ENCODE measurements around the gene ZCCHC12. TPM values are rescaled to one million over a fixed set of nuclear protein-coding genes. Genes with fewer than 3 reads are reported as not detected.

ZCCHC12 gene
- total RNA-seq, 2 experiments from 2014 or later, result not detected

GRCh38 chrX:118847676-118848075 lies 24.1 kb downstream of the ZCCHC12 start:
- POLR2A ChIA-PET, result interaction anchor here (1.0 kb wide), 1 partner anchor 161 kb away, joined by 3 read pairs; no protein-coding TSS in a partner anchor
- no peak overlapping the region for H3K4me3 Mint-ChIP-seq
- H3K27ac Mint-ChIP-seq, result no peak overlapping the region
- no peaks in the 10 kb centered on the region for H3K36me3 Mint-ChIP-seq (ENCODE audit: low read depth)
- peaks cover 2% of the 10 kb centered on the region for H3K27me3 Mint-ChIP-seq (ENCODE audit: low read depth)
- DNase-seq (no peak), ATAC-seq (no peak)
- no peaks in the 10 kb centered on the region for H3K4me1 Mint-ChIP-seq (ENCODE audit: low read depth)
- CTCF ChIA-PET, result interaction anchor here (0.8 to 1.7 kb wide), 8 partner anchors 9 to 161 kb away, joined by 3 to 11 read pairs (median 4); no protein-coding TSS in a partner anchor
- no peaks in the 10 kb centered on the region for H3K9me3 Mint-ChIP-seq (ENCODE audit: insufficient read depth)

GRCh38 chrX:118853596-118853995 lies 30.0 kb downstream of the ZCCHC12 start:
- ChIA-PET CTCF (interaction anchor here (1.0 kb wide), 1 partner anchor 151 kb away, joined by 3 read pairs; no protein-coding TSS in a partner anchor), POLR2A (no interaction called here)
- DNase-seq (no peak), ATAC-seq (no peak)
- H3K4me3 Mint-ChIP-seq, result no peak overlapping the region
- H3K27me3 Mint-ChIP-seq (ENCODE audit: low read depth), result no peaks in the 10 kb centered on the region
- no peaks in the 10 kb centered on the region for H3K36me3 Mint-ChIP-seq (ENCODE audit: low read depth)
- no peak overlapping the region for H3K27ac Mint-ChIP-seq
- no peaks in the 10 kb centered on the region for H3K9me3 Mint-ChIP-seq (ENCODE audit: insufficient read depth)
- no peaks in the 10 kb centered on the region for H3K4me1 Mint-ChIP-seq (ENCODE audit: low read depth)

GRCh38 chrX:118855681-118856310 lies 32.2 kb downstream of the ZCCHC12 start:
- no peaks in the 10 kb centered on the region for H3K4me1 Mint-ChIP-seq (ENCODE audit: low read depth)
- ATAC-seq (no peak), DNase-seq (no peak)
- H3K9me3 Mint-ChIP-seq (ENCODE audit: insufficient read depth), result no peaks in the 10 kb centered on the region
- no peaks in the 10 kb centered on the region for H3K27me3 Mint-ChIP-seq (ENCODE audit: low read depth)
- no peak overlapping the region for H3K27ac Mint-ChIP-seq
- no peak overlapping the region for H3K4me3 Mint-ChIP-seq
- no peaks in the 10 kb centered on the region for H3K36me3 Mint-ChIP-seq (ENCODE audit: low read depth)
- CTCF ChIA-PET, result no interaction called here
- POLR2A ChIA-PET, result no interaction called here

- Mint-ChIP-seq H3K27me3 (ENCODE audit: low read depth) (no peaks in the 10 kb centered on the region), H3K9me3 (ENCODE audit: insufficient read depth) (no peaks in the 10 kb centered on the region), H3K36me3 (ENCODE audit: low read depth) (no peaks in the 10 kb centered on the region), H3K27ac (no peak overlapping the region), H3K4me1 (ENCODE audit: low read depth) (no peaks in the 10 kb centered on the region), H3K4me3 (no peak overlapping the region)
- POLR2A ChIA-PET, result no interaction called here
- DNase-seq, result no peak
- ATAC-seq, result no peak
- CTCF ChIA-PET, result no interaction called here
Measured at GRCh38 chrX:118857006-118857405, 33.4 kb downstream of the ZCCHC12 start.

- Mint-ChIP-seq H3K4me1 (ENCODE audit: low read depth) (no peaks in the 10 kb centered on the region), H3K4me3 (no peak overlapping the region), H3K9me3 (ENCODE audit: insufficient read depth) (no peaks in the 10 kb centered on the region), H3K27ac (no peak overlapping the region), H3K36me3 (ENCODE audit: low read depth) (no peaks in the 10 kb centered on the region), H3K27me3 (ENCODE audit: low read depth) (peaks cover 1% of the 10 kb centered on the region)
- ChIA-PET CTCF (no interaction called here), POLR2A (no interaction called here)
- ATAC-seq (no peak), DNase-seq (no peak)
Measured at GRCh38 chrX:118861338-118861737, 37.7 kb downstream of the ZCCHC12 start.

GRCh38 chrX:118862091-118862490 lies 38.5 kb downstream of the ZCCHC12 start:
- H3K36me3 Mint-ChIP-seq (ENCODE audit: low read depth), result no peaks in the 10 kb centered on the region
- ATAC-seq (no peak), DNase-seq (no peak)
- no peak overlapping the region for H3K4me3 Mint-ChIP-seq
- no peaks in the 10 kb centered on the region for H3K4me1 Mint-ChIP-seq (ENCODE audit: low read depth)
- H3K27me3 Mint-ChIP-seq (ENCODE audit: low read depth), result peaks cover 3% of the 10 kb centered on the region
- H3K9me3 Mint-ChIP-seq (ENCODE audit: insufficient read depth), result no peaks in the 10 kb centered on the region
- POLR2A ChIA-PET, result no interaction called here
- no peak overlapping the region for H3K27ac Mint-ChIP-seq
- CTCF ChIA-PET, result interaction anchor here (1.3 kb wide), 1 partner anchor 15 kb away, joined by 3 read pairs; no protein-coding TSS in a partner anchor

- H3K4me1 Mint-ChIP-seq (ENCODE audit: low read depth), result no peaks in the 10 kb centered on the region
- POLR2A ChIA-PET, result no interaction called here
- no peaks in the 10 kb centered on the region for H3K9me3 Mint-ChIP-seq (ENCODE audit: insufficient read depth)
- DNase-seq (no peak), ATAC-seq (no peak)
- H3K27me3 Mint-ChIP-seq (ENCODE audit: low read depth), result peaks cover 3% of the 10 kb centered on the region
- no peak overlapping the region for H3K4me3 Mint-ChIP-seq
- CTCF ChIA-PET, result interaction anchor here (0.8 to 1.3 kb wide), 2 partner anchors 15 to 24 kb away, joined by 3 read pairs; no protein-coding TSS in a partner anchor
- no peaks in the 10 kb centered on the region for H3K36me3 Mint-ChIP-seq (ENCODE audit: low read depth)
- no peak overlapping the region for H3K27ac Mint-ChIP-seq
Measured at GRCh38 chrX:118862979-118863378, 39.4 kb downstream of the ZCCHC12 start.

- Mint-ChIP-seq H3K36me3 (ENCODE audit: low read depth) (no peaks in the 10 kb centered on the region), H3K4me1 (ENCODE audit: low read depth) (no peaks in the 10 kb centered on the region), H3K27me3 (ENCODE audit: low read depth) (peaks cover 3% of the 10 kb centered on the region), H3K27ac (no peak overlapping the region), H3K4me3 (no peak overlapping the region), H3K9me3 (ENCODE audit: insufficient read depth) (no peaks in the 10 kb centered on the region)
- ChIA-PET POLR2A (no interaction called here), CTCF (no interaction called here)
- DNase-seq, result no peak
- ATAC-seq, result no peak
Measured at GRCh38 chrX:118864063-118864635, 40.5 kb downstream of the ZCCHC12 start.

GRCh38 chrX:118865231-118865630 lies 41.6 kb downstream of the ZCCHC12 start:
- no peaks in the 10 kb centered on the region for H3K36me3 Mint-ChIP-seq (ENCODE audit: low read depth)
- H3K9me3 Mint-ChIP-seq (ENCODE audit: insufficient read depth), result no peaks in the 10 kb centered on the region
- H3K4me3 Mint-ChIP-seq, result no peak overlapping the region
- H3K27me3 Mint-ChIP-seq (ENCODE audit: low read depth), result peaks cover 3% of the 10 kb centered on the region
- no peaks in the 10 kb centered on the region for H3K4me1 Mint-ChIP-seq (ENCODE audit: low read depth)
- POLR2A ChIA-PET, result no interaction called here
- no peak for DNase-seq
- no peak overlapping the region for H3K27ac Mint-ChIP-seq
- CTCF ChIA-PET, result no interaction called here
- no peak for ATAC-seq

GRCh38 chrX:118867251-118867650 lies 43.6 kb downstream of the ZCCHC12 start:
- H3K36me3 Mint-ChIP-seq (ENCODE audit: low read depth), result no peaks in the 10 kb centered on the region

GRCh38 chrX:118872102-118872566 lies 48.5 kb downstream of the ZCCHC12 start:
- POLR2A ChIA-PET, result no interaction called here
- no peak overlapping the region for H3K4me3 Mint-ChIP-seq
- H3K4me1 Mint-ChIP-seq (ENCODE audit: low read depth), result no peaks in the 10 kb centered on the region
- H3K36me3 Mint-ChIP-seq (ENCODE audit: low read depth), result no peaks in the 10 kb centered on the region
- H3K27me3 Mint-ChIP-seq (ENCODE audit: low read depth), result no peaks in the 10 kb centered on the region
- no peak for ATAC-seq
- H3K27ac Mint-ChIP-seq, result no peak overlapping the region
- CTCF ChIA-PET, result no interaction called here
- no peak for DNase-seq
- H3K9me3 Mint-ChIP-seq (ENCODE audit: insufficient read depth), result no peaks in the 10 kb centered on the region

More at GRCh38 chrX:118867251-118867650, 43.6 kb downstream of the ZCCHC12 start:
- H3K27ac Mint-ChIP-seq, result no peak overlapping the region
- no peak overlapping the region for H3K4me3 Mint-ChIP-seq
- DNase-seq (no peak), ATAC-seq (no peak)
- H3K27me3 Mint-ChIP-seq (ENCODE audit: low read depth), result peaks cover 3% of the 10 kb centered on the region
- H3K4me1 Mint-ChIP-seq (ENCODE audit: low read depth), result no peaks in the 10 kb centered on the region
- CTCF ChIA-PET, result no interaction called here
- no peaks in the 10 kb centered on the region for H3K9me3 Mint-ChIP-seq (ENCODE audit: insufficient read depth)
- POLR2A ChIA-PET, result no interaction called here
